OCI-LY3 (cell line): ENCODE results near the gene OR5J2.

Experiments
- H2AFZ ChIP-seq: fragments of 200-600, 300-600 bp; shearing (Covaris generic); 2 replicates; pipeline ENCODE4 v1.6.0; 2014; ENCODE audit warnings: antibody characterized with exemption, low read depth, low read length
- H3K27ac ChIP-seq: fragments of 200-600, 300-600 bp; sonication (generic); 2 replicates; pipeline ENCODE4 v1.5.1; 2014; ENCODE audit warnings: mild to moderate bottlenecking, low read length, moderate library complexity, mixed read lengths
- H3K27me3 ChIP-seq: fragments of 200-600, 300-600 bp; sonication (generic); 2 replicates; pipeline ENCODE4 v1.6.1; 2014; ENCODE audit warnings: low read depth, low read length, mixed read lengths
- H3K36me3 ChIP-seq: fragments of 200-600, 300-600 bp; sonication (generic); replicated peaks from 2 replicates; pipeline ENCODE3; 2014; ENCODE audit warnings: low read depth, low read length, mixed read lengths
- H3K4me1 ChIP-seq: fragments of 300-600, 200-600 bp; sonication (generic); 2 replicates; pipeline ENCODE4 v1.6.1; 2014; ENCODE audit warnings: low read length, mixed read lengths
- H3K4me2 ChIP-seq: fragments of 200-600, 300-600 bp; sonication (generic); 2 replicates; pipeline ENCODE4 v1.6.1; 2014; ENCODE audit warnings: low read length, mixed read lengths
- H3K4me3 ChIP-seq: fragments of 300-600, 200-600 bp; sonication (generic); 2 replicates; pipeline ENCODE4 v1.5.1; 2014; ENCODE audit warnings: antibody characterized with exemption, mild to moderate bottlenecking, low read length, moderate library complexity
- H3K79me2 ChIP-seq: fragments of 300-600, 200-600 bp; shearing (Covaris generic); 2 replicates; pipeline ENCODE4 v1.6.1; 2014; ENCODE audit warnings: mild to moderate bottlenecking, low read length, mixed read lengths
- H3K9ac ChIP-seq: fragments of 300-600, 200-600 bp; shearing (Covaris generic); 2 replicates; pipeline ENCODE4 v1.6.0; 2014; ENCODE audit warnings: mild to moderate bottlenecking, low read length, moderate library complexity
- H3K9me3 ChIP-seq: fragments of 200-600, 300-600 bp; shearing (Covaris generic); 2 replicates; pipeline ENCODE4 v1.6.1; 2014; ENCODE audit warnings: low read length, mixed read lengths; ENCODE audit not compliant: insufficient read depth
- H4K20me1 ChIP-seq: fragments of 200-600, 300-600 bp; sonication (generic); 2 replicates; pipeline ENCODE4 v1.6.1; 2016; ENCODE audit warnings: low read length, mixed read lengths; ENCODE audit not compliant: insufficient read depth
- CTCF ChIP-seq: fragments of 200-600, 300-600 bp; sonication (generic); IDR thresholded peaks from 2 replicates; pipeline ENCODE4 v1.5.1; 2014; ENCODE audit warnings: antibody characterized with exemption, low read length, low read depth
- EZH2phosphoT487 ChIP-seq: fragments of 200-600 bp; shearing (Covaris generic); IDR thresholded peaks from 2 replicates; pipeline ENCODE4 v1.6.1; 2018; ENCODE audit warnings: antibody characterized with exemption, mixed run types, low read depth

The OR5J2 gene

GRCh38 chr11:56160217-56160616 lies 16.2 kb upstream of the OR5J2 start, which contains the start of gene OR8K5:
TSS of gene OR8K5 (minus strand) at chr11:56160317. CDS start at chr11:56160317, 0 bp downstream.
- H3K9ac ChIP-seq = no peak within 1 kb of the TSS
- no peak within 1 kb of the TSS for H3K27ac ChIP-seq
- no peaks in the 10 kb centered on the region for H3K36me3 ChIP-seq
- no peaks in the 10 kb centered on the region for H3K79me2 ChIP-seq
- no peaks in the 10 kb centered on the region for H3K27me3 ChIP-seq
- no peak within 1 kb of the TSS for H3K4me2 ChIP-seq
- no peaks in the 10 kb centered on the region for H3K4me1 ChIP-seq
- no peak within 1 kb of the TSS for H2AFZ ChIP-seq
- H3K9me3 ChIP-seq = no peaks in the 10 kb centered on the region
- H3K4me3 ChIP-seq = no peak within 1 kb of the TSS
- TF ChIP-seq CTCF (no peak), EZH2phosphoT487 (no peak)
- H4K20me1 ChIP-seq = no peaks in the 10 kb centered on the region

- H3K27ac ChIP-seq = no peak overlapping the region
- no peak overlapping the region for H2AFZ ChIP-seq
- H4K20me1 ChIP-seq = no peaks in the 10 kb centered on the region
- no peaks in the 10 kb centered on the region for H3K4me1 ChIP-seq
- H3K79me2 ChIP-seq = no peaks in the 10 kb centered on the region
- TF ChIP-seq EZH2phosphoT487 (no peak), CTCF (no peak)
- H3K4me2 ChIP-seq = no peak overlapping the region
- H3K9ac ChIP-seq = no peak overlapping the region
- no peaks in the 10 kb centered on the region for H3K36me3 ChIP-seq
- H3K27me3 ChIP-seq = no peaks in the 10 kb centered on the region
- no peaks in the 10 kb centered on the region for H3K9me3 ChIP-seq
- H3K4me3 ChIP-seq = no peak overlapping the region
These were observed 12.6 kb upstream of the OR5J2 start for GRCh38 chr11:56163804-56164203.

GRCh38 chr11:56172256-56172830 lies 4.1 kb upstream of the OR5J2 start:
- no peak overlapping the region for H3K9ac ChIP-seq
- no peaks in the 10 kb centered on the region for H3K27me3 ChIP-seq
- H3K79me2 ChIP-seq = no peaks in the 10 kb centered on the region
- TF ChIP-seq CTCF (no peak), EZH2phosphoT487 (no peak)
- no peak overlapping the region for H3K27ac ChIP-seq
- H3K4me1 ChIP-seq = no peaks in the 10 kb centered on the region
- H2AFZ ChIP-seq = no peak overlapping the region
- H4K20me1 ChIP-seq = no peaks in the 10 kb centered on the region
- no peaks in the 10 kb centered on the region for H3K36me3 ChIP-seq
- no peak overlapping the region for H3K4me2 ChIP-seq
- no peaks in the 10 kb centered on the region for H3K9me3 ChIP-seq
- no peak overlapping the region for H3K4me3 ChIP-seq

- Histone ChIP-seq H3K4me3 (no peak overlapping the region), H3K4me1 (peaks cover 6% of the 10 kb centered on the region; the same call in 1 of the 2 replicates), H3K4me2 (no peak overlapping the region), H3K27ac (no peak overlapping the region), H2AFZ (no peak overlapping the region), H3K27me3 (no peaks in the 10 kb centered on the region), H3K9me3 (no peaks in the 10 kb centered on the region), H3K79me2 (no peaks in the 10 kb centered on the region), H4K20me1 (no peaks in the 10 kb centered on the region), H3K9ac (no peak overlapping the region), H3K36me3 (no peaks in the 10 kb centered on the region)
- TF ChIP-seq EZH2phosphoT487 (no peak), CTCF (no peak)
These were observed 7.0 kb downstream of the OR5J2 start for GRCh38 chr11:56183459-56183858.
